IMR-90 (cell line): ENCODE data around the gene VCPKMT.

ENCODE experiments used
- CTCF ChIP-seq: conservative IDR thresholded peaks from 2 replicates; pipeline ENCODE4 v1.5.1; 2012; ENCODE audit warnings: mild to moderate bottlenecking, low read depth, low read length, improper control_type of control experiment
- USF2 ChIP-seq: fragments of 150-350 bp; IDR thresholded peaks from 2 replicates; pipeline ENCODE4 v1.6.1; 2017; ENCODE audit warnings: mild to moderate bottlenecking, antibody characterized with exemption, low read length, low read depth

GRCh38 chr14:50069325-50069724, 47.0 kb downstream of the VCPKMT start:
- TF ChIP-seq CTCF, result no peak
- TF ChIP-seq USF2, result no peak
